Vagina (tissue), 2 donors: ENCODE results near the gene HSBP1. TPM values are rescaled to one million over a fixed set of nuclear protein-coding genes. Genes with fewer than 3 reads are reported as not detected.

Source experiments
- DNase-seq, 2 donors: peaks; one replicate each; pipeline ENCODE4 v3.0.0-alpha.2; 2017; ENCODE audit errors: extremely low spot score in 2 of 2
- H3K27ac ChIP-seq: fragments of 200-600 bp; sonication (generic); one replicate; pipeline ENCODE4 v1.5.1; 2019
- H3K27me3 ChIP-seq: fragments of 200-600 bp; sonication (generic); one replicate; pipeline ENCODE4 v1.5.1; 2019
- H3K36me3 ChIP-seq, 2 donors: fragments of 200-600 bp; sonication (generic); one replicate each; pipeline ENCODE4 v1.5.1; 2017 to 2019
- H3K4me1 ChIP-seq: fragments of 200-600 bp; sonication (generic); one replicate; pipeline ENCODE4 v1.5.1; 2019
- H3K4me3 ChIP-seq, 2 donors: fragments of 200-600 bp; sonication (generic); 1 replicate in 1 of 2; 2 replicates in 1 of 2; pipeline ENCODE4 v1.5.1; 2016 to 2019
- H3K9me3 ChIP-seq: fragments of 200-600 bp; sonication (generic); one replicate; pipeline ENCODE4 v1.5.1; 2019
- POLR2A ChIP-seq, 2 donors: fragments of 450-650 bp; IDR thresholded peaks; one replicate each; pipeline ENCODE4 v1.6.1; 2017; ENCODE audit warnings: antibody characterized with exemption in 2 of 2, mild to moderate bottlenecking in 2 of 2, moderate library complexity in 2 of 2
- POLR2AphosphoS5 ChIP-seq, 2 donors: sonication (generic); formaldehyde crosslinking; IDR thresholded peaks; one replicate each; pipeline ENCODE4 v1.9.0; 2017; ENCODE audit warnings: antibody characterized with exemption in 2 of 2, mild to moderate bottlenecking in 2 of 2, low read depth in 1 of 2; ENCODE audit not compliant: insufficient read depth in 1 of 2
- intact Hi-C: fragments of 100-400 bp; cut with DNase I; formaldehyde crosslinking; loops from one replicate; pipeline ENCODE4 v1.15.1; 2023
- total RNA-seq: library from RNA; depleted of rRNA; stranded (reverse); fragments of >200 nt; gene quantifications from one replicate; pipeline ENCODE4 v1.2.3, GENCODE V29; 2016
- TF ChIP-seq, protein P1 (sequence below), 3 experiments: fragments of 450-650 bp in 2 of 3; fragments of 200-600 bp in 1 of 3; sonication (generic) in 1 of 3; IDR thresholded peaks; one replicate each; pipeline ENCODE4 v1.5.1; 2017 to 2019; ENCODE audit warnings: antibody characterized with exemption in 3 of 3, mild to moderate bottlenecking in 2 of 3, moderate library complexity in 2 of 3

HSBP1 gene
- total RNA-seq, 1 donor from 2014 or later, result 14.2 TPM

DNA sequence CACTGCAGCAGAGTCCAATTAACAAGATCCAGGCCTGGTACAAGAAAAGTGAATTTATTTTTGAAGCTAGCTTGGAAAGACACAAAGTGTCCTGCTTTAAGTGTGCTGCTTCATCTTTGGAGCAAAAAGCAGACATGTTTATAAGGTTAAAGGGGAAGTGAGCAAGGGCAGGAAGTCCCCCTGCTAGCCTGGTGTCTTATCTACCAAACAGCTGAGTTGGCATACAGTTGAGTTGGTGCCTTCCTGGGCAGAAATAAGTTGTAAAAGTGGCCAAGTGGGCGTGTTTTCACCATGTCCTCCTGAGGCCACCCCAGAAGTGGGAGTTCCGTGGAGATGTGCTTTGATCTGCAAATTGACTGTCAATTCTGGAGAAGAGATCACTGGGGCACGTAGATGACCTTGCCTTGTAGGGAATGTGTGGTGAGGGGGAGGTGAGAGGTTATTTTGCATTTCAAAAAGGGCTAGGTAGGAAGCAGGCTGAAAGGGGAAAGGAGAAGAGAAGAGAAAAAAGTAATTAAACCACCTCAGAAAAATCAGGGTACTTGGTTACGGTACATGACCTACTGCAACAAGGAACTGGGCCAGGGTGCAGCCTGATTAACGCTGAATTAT is 38.3 kb upstream of the HSBP1 start:
- Histone ChIP-seq H3K27me3 (no peaks in the 10 kb centered on the region), H3K9me3 (no peaks in the 10 kb centered on the region), H3K4me1 (no peaks in the 10 kb centered on the region), H3K27ac (no peak overlapping the region), H3K36me3 (no peaks in the 10 kb centered on the region), H3K4me3 (no peak overlapping the region)
- DNase-seq, result no peak
- TF ChIP-seq, protein P1, sequence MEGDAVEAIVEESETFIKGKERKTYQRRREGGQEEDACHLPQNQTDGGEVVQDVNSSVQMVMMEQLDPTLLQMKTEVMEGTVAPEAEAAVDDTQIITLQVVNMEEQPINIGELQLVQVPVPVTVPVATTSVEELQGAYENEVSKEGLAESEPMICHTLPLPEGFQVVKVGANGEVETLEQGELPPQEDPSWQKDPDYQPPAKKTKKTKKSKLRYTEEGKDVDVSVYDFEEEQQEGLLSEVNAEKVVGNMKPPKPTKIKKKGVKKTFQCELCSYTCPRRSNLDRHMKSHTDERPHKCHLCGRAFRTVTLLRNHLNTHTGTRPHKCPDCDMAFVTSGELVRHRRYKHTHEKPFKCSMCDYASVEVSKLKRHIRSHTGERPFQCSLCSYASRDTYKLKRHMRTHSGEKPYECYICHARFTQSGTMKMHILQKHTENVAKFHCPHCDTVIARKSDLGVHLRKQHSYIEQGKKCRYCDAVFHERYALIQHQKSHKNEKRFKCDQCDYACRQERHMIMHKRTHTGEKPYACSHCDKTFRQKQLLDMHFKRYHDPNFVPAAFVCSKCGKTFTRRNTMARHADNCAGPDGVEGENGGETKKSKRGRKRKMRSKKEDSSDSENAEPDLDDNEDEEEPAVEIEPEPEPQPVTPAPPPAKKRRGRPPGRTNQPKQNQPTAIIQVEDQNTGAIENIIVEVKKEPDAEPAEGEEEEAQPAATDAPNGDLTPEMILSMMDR (IDR thresholded peaks at IDR 0.05), result no peak
- TF ChIP-seq POLR2A (IDR thresholded peaks at IDR 0.05) (no peak), POLR2AphosphoS5 (IDR thresholded peaks at IDR 0.05; ENCODE audit: insufficient read depth in 1 of 2, low read depth in 1 of 2) (no peak)
- intact Hi-C loops, result no loop called here

DNA sequence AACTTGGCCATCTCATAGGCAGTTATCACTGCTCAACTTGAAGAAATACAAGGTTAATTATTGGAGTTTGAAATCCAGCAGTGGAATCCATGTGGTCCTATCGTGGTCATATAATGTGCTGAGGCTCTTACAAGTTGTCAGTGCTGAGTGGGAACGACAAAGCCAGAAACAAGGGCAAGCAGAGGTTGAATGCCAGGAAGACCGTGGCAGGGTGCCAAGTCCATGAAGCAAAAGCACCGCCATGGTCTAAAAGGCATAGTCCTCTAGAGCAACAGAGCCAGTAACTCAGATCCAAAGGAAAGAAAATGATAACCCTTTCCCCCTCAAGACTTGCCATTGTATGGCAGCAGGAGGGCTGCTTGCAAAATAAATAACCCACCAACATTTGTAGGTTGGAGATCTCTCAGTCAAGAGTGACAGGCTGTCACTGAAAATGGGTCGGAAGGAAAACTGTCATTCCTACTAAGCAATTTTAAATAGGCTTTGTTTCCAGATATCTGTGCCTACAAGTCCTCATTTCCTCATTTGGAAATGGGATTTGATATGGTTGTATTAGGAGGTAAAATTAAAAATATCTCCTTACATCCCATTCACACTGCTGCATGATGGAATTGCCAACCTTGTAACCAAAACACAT is 36.4 kb upstream of the HSBP1 start:
- Histone ChIP-seq H3K27me3 (no peaks in the 10 kb centered on the region), H3K4me3 (no peak overlapping the region), H3K36me3 (no peaks in the 10 kb centered on the region), H3K4me1 (no peaks in the 10 kb centered on the region), H3K27ac (no peak overlapping the region), H3K9me3 (no peaks in the 10 kb centered on the region)
- intact Hi-C loops, result no loop called here
- no peak for DNase-seq
- TF ChIP-seq POLR2A (IDR thresholded peaks at IDR 0.05), result no peak
- TF ChIP-seq, protein P1 (IDR thresholded peaks at IDR 0.05), result no peak
- TF ChIP-seq POLR2AphosphoS5 (IDR thresholded peaks at IDR 0.05; ENCODE audit: insufficient read depth in 1 of 2, low read depth in 1 of 2), result no peak

- no peaks in the 10 kb centered on the region for H3K36me3 ChIP-seq
- no peaks in the 10 kb centered on the region for H3K4me1 ChIP-seq
- intact Hi-C loops, result no loop called here
- no peak overlapping the region for H3K27ac ChIP-seq
- DNase-seq, result no peak
- H3K4me3 ChIP-seq, result no peak overlapping the region
- no peaks in the 10 kb centered on the region for H3K9me3 ChIP-seq
- TF ChIP-seq, protein P1 (IDR thresholded peaks at IDR 0.05), result no peak
- no peak for TF ChIP-seq POLR2A (IDR thresholded peaks at IDR 0.05)
- TF ChIP-seq POLR2AphosphoS5 (IDR thresholded peaks at IDR 0.05; ENCODE audit: insufficient read depth in 1 of 2, low read depth in 1 of 2), result no peak
- H3K27me3 ChIP-seq, result no peaks in the 10 kb centered on the region
These were observed 35.0 kb upstream of the HSBP1 start for GRCh38 chr16:83772806-83773205.

DNA sequence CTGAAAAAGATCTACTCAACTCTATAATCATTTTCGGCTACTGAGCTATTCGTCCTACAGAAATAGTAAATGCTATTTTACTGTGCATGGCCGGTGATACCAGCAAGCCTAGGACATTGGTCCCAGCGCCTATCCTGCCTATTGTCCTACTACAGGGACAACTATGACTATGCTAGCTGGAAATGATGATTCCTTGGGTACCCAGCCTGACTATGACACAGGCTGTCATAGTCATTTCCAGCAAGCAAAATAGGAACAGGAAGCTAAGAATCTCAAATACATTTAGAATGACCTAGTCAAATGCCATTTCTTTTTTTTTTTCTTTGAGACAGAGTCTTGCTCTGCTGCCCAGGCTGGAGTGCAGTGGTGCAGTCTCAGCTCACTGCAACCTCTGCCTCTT is 33.7 kb upstream of the HSBP1 start:
- TF ChIP-seq, protein P1 (IDR thresholded peaks at IDR 0.05), result no peak
- TF ChIP-seq POLR2AphosphoS5 (IDR thresholded peaks at IDR 0.05; ENCODE audit: insufficient read depth in 1 of 2, low read depth in 1 of 2), result no peak
- no peak for TF ChIP-seq POLR2A (IDR thresholded peaks at IDR 0.05)
- Histone ChIP-seq H3K27me3 (no peaks in the 10 kb centered on the region), H3K4me1 (no peaks in the 10 kb centered on the region), H3K36me3 (no peaks in the 10 kb centered on the region), H3K4me3 (no peak overlapping the region), H3K27ac (no peak overlapping the region), H3K9me3 (no peaks in the 10 kb centered on the region)
- DNase-seq, result no peak
- intact Hi-C loops, result no loop called here

DNA sequence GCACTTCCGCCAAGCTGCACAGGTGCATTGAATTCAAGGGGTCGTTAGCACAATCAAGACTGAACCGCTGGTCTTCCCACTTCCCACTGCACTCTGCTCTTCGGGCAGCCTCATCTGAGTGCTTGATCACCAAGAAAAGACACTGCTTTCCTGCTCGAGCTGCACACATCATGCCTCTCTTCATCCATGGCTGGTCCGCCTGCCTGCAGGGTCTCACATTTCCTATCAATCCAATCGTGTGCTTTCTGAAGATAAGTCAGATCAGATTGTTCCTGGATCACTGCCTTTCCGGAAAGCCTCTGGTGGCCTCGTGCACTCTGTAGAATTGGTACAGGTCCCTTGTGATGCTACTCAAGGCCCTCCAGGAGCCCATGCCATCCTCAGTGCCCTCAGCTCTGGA is 30.8 kb upstream of the HSBP1 start:
- intact Hi-C loops, result no loop called here

More for the DNA sequence above, 30.8 kb upstream of the HSBP1 start:
- Histone ChIP-seq H3K27ac (no peak overlapping the region), H3K36me3 (no peaks in the 10 kb centered on the region), H3K4me3 (no peak overlapping the region), H3K27me3 (no peaks in the 10 kb centered on the region), H3K4me1 (peaks cover 14% of the 10 kb centered on the region), H3K9me3 (no peaks in the 10 kb centered on the region)
- DNase-seq, result no peak
- TF ChIP-seq POLR2AphosphoS5 (IDR thresholded peaks at IDR 0.05; ENCODE audit: insufficient read depth in 1 of 2, low read depth in 1 of 2) (no peak), POLR2A (IDR thresholded peaks at IDR 0.05) (no peak)
- TF ChIP-seq, protein P1 (IDR thresholded peaks at IDR 0.05), result no peak
